AG08396 (cell line): ENCODE results near the gene IL9R.
"Not testable (repeated sequence)": the region's sequence is repeated elsewhere in the genome, so short reads cannot be mapped to it uniquely, and the experiment has no call there.

Experiments
- DNase-seq: peaks from one replicate; pipeline ENCODE4 v3.0.0; 2012; ENCODE audit warnings: low spot score, mixed read lengths

IL9R gene

GRCh38 chrX:155998761-155999510 lies 1.4 kb downstream of the IL9R start:
- DNase-seq = no peak

- DNase-seq = not testable (repeated sequence)
Measured at GRCh38 chrX:155999751-156000150, 2.3 kb downstream of the IL9R start.

DNA sequence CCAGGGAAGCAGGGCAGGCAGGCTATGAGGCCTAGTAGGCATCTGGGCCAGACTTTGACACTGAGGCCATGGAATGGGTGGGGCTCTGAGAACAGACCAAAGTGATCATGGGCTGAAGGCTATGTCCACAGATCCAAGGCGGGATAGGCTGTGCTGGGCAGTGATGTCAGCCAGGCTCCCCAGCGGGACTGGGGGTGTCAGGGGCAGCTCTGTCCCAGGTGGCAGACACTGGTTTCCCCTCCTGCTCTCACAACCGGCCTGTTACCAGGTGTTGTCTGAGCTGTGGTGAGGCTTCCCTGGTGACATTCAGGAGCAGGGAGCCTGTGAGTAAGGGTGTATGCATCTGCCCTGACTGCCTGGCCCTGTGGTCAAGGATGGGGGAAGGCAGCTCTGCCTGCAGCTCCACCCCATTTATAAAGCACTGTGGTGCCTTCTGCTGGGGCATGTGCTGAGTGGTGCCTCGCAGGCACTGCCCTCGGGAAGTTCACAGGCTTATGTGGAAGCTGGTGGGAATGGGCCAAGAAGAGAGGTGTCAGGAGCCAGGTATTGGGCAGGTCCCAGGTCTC lies 2.9 kb downstream of the IL9R start:
- no peak for DNase-seq

DNA sequence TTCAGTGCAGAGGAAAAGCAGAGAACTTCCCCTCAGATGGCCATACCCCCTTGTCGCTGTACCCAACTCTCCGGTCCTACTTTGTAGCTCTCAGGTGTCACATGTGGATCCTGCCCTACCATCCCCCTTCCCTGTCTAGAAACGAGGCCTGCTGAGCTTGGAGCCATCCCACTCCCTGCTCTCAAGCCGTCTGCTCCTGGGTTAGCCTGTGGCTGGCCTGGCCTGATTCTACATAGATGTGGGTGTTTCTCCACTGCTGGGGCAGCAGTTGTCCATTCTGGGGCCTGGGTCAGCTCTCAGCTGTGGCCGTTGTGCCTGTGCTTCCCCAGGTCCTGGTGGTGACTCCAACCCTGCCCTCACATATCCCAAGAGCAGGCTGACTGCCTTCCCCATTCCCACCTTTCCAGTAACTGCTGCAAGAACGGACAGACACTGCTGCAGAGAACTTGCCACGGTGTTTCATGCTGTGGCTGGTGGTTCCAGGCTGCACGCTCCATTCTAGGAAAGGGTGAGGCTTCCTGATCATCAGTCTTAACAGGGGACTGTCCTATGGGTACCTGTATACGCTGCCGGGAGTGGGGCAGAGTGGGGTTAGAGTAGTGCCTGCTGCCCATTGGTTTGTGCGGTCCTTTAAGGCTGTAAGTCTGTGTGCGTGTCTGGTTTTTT lies 3.6 kb downstream of the IL9R start:
- DNase-seq = no peak

DNA sequence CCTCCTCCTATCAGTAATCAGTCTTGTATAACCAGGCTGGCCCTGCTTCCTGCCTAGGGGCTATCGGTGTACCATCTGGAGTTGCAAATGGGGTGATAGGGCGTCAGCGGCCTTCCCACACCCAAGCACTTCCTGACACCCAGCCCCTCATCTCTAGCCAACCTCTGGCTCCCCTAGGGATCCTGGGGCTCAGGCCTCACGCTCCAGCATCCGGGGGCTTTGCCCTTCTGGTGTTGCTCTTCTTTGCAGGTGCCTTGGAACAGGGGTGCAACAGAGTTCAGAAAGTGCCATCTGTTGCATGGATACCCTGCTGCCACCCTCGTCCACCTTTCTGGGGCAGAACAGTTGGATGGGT lies 4.1 kb downstream of the IL9R start:
- no peak for DNase-seq

- DNase-seq = no peak
Measured at GRCh38 chrX:156002507-156002906, 5.0 kb downstream of the IL9R start.

GRCh38 chrX:156003486-156004185 lies 6.1 kb downstream of the IL9R start:
- DNase-seq = no peak

GRCh38 chrX:156004256-156004655 lies 6.8 kb downstream of the IL9R start:
- no peak for DNase-seq

DNA sequence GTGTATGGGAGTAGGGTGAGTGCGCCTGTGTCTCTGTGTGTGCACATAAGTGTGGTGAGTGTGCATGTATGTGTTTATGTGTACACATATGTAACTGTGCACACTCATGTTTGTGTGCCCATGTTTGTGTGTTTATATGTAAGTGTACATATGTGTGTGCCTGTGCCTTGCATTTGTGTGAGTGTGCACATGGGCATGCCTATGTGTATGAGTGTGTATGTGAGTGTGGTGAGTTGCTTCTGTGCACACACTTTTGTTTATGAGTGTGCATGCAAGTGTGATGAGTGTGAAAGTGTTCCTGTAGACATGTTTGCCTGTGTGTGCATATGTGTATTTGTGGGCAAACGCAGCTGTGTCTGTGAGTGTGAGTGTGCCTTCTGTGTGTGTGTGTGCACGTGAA lies 7.2 kb downstream of the IL9R start:
- DNase-seq = no peak

DNA sequence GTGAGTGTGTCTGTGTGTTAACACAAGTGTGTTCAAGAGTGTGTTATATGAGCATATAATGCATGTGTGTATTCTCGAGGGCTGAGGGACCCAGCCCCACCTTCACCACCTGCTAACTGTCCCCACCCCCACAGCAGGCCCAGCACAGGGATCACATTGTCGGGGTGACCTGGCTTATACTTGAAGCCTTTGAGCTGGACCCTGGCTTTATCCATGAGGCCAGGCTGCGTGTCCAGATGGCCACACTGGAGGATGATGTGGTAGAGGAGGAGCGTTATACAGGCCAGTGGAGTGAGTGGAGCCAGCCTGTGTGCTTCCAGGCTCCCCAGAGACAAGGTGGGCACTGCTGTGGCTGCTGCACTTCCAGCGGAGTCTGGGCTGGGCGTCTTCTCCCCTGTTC lies 7.6 kb downstream of the IL9R start:
- DNase-seq = no peak

GRCh38 chrX:156006468-156006867 lies 9.0 kb downstream of the IL9R start:
- not testable (repeated sequence) for DNase-seq

DNA sequence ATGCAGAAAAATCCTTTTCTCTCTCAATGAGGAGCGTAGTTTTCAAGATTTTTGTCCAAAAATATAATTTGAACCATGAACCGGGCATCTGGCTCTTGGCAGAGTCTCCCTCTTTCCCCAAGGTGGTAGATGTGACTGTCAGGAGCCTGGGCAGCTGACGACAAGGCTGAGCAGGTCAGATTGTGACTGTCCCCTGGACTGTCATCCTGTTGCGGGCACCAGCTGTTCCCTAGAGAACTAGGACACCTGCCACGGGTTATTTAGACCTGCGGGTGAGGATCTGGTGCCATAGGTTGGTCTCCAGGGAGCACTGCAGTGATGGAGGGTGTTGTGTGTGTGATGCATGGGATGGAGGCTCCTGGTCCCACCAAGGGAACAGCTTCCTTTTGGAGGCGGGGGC lies 10.9 kb downstream of the IL9R start:
- not testable (repeated sequence) for DNase-seq

GRCh38 chrX:156008915-156009314 lies 11.4 kb downstream of the IL9R start:
- no peak for DNase-seq

DNA sequence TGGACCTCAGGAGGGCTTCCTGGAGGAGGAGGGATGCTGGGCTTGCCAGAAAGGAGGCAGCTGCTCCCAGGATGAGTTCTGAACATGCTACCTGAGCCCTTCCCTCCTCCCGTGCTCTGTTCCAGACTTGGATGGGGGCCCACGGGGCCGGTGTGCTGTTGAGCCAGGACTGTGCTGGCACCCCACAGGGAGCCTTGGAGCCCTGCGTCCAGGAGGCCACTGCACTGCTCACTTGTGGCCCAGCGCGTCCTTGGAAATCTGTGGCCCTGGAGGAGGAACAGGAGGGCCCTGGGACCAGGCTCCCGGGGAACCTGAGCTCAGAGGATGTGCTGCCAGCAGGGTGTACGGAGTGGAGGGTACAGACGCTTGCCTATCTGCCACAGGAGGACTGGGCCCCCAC lies 12.2 kb downstream of the IL9R start:
- not testable (repeated sequence) for DNase-seq

DNA sequence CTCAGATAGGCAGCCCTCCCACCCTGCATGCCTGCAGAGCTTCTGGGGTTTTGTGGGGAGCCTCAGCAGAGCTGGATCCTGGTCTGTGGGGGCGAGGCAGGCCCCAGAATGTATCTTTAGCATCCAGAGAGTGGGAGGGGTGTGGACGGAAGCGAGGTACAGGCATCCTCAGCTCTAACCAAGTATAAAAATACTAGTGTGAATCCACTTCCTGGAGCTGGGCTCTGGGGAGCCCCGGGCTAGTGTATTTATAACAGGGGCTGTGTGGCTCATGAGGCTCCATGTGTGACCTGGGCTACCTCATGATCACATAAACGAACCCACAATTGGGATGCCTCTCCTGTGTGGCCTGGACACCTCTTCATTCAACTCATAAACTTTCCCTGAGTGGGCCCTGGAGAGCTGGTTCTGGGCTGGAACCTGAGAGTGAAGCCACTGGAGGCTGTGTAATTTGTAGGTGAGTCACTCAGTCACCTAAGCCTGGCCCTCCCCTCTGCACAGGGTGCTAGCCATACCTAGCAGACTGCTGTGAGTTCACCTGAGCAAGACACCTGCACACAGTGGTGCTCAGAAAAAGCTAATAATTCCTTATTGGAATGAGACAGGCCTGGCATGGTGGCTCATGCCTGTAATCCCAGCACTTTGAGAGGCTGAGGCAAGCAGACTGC lies 15.9 kb downstream of the IL9R start:
- DNase-seq = not testable (repeated sequence)

DNA sequence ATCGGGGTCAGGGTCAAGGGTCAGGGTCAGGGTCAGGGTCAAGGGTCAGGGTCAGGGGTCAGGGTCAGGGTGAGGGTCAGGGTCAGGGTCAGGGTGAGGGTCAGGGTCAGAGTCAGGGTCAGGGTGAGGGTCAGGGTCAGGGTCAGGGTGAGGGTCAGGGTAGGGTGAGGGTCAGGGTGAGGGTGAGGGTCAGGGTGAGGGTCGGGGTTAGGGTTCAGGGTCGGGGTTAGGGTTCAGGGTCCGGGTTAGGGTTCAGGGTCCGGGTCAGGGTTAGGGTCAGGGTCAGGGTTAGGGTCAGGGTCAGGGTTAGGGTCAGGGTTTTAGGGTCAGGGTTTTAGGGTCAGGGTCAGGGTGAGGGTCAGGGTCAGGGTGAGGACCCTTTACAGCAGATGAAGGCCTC lies 22.4 kb downstream of the IL9R start:
- not testable (repeated sequence) for DNase-seq

DNA sequence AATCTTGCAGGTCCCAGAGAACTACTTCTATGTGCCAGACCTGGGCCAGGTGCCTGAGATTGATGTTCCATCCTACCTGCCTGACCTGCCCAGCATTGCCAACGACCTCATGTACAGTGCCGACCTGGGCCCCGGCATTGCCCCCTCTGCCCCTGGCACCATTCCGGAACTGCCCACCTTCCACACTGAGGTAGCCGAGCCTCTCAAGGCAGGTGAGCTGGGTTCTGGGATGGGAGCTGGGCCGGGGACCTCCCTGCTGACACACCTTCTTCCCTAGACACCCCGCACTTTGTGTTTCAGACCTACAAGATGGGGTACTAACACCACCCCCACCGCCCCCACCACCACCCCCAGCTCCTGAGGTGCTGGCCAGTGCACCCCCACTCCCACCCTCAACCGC lies 25.5 kb downstream of the IL9R start:
- DNase-seq = not testable (repeated sequence)

GRCh38 chrX:156024949-156025492 lies 27.5 kb downstream of the IL9R start:
- not testable (repeated sequence) for DNase-seq

GRCh38 chrX:156028653-156029237 lies 31.2 kb downstream of the IL9R start:
- not testable (repeated sequence) for DNase-seq

GRCh38 chrX:156029296-156029695 lies 31.8 kb downstream of the IL9R start:
- DNase-seq = not testable (repeated sequence)

- DNase-seq = not testable (repeated sequence)
Measured at GRCh38 chrX:156029707-156030442, 32.4 kb downstream of the IL9R start.
